Measurements from ENCODE around the gene CTPS1.

DNA sequence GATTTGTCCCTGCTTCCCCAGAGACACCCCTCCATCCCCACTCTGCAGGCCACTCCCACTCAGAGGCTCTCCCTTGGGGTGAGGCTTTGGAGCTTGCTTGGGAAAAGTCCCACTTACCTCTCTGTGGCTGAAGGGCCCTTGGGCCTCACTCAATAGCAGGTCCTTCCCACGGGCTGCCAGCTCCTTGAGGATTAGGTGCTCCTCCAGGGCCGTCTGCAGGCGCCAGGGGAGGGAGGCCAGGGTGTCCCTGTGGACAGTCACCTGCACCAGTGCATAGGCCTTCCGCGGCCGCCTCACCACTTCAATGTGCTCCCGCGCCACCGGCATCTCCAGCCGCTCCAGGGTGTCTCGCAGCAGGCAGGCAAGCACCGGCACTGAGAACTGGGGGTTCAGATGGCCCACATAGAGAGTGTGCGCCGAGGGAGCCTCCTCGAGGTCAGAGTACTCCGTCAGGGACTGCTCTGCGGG, 40.6 kb downstream of the CTPS1 start:
- TF ChIP-seq, protein P1, sequence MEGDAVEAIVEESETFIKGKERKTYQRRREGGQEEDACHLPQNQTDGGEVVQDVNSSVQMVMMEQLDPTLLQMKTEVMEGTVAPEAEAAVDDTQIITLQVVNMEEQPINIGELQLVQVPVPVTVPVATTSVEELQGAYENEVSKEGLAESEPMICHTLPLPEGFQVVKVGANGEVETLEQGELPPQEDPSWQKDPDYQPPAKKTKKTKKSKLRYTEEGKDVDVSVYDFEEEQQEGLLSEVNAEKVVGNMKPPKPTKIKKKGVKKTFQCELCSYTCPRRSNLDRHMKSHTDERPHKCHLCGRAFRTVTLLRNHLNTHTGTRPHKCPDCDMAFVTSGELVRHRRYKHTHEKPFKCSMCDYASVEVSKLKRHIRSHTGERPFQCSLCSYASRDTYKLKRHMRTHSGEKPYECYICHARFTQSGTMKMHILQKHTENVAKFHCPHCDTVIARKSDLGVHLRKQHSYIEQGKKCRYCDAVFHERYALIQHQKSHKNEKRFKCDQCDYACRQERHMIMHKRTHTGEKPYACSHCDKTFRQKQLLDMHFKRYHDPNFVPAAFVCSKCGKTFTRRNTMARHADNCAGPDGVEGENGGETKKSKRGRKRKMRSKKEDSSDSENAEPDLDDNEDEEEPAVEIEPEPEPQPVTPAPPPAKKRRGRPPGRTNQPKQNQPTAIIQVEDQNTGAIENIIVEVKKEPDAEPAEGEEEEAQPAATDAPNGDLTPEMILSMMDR (IDR thresholded peaks at IDR 0.05) = no peak
- TF ChIP-seq POLR2A (IDR thresholded peaks at IDR 0.05) = no peak

Measured in Peyer's patch (tissue), 4 donors.